K562 (cell line): ENCODE results near the gene DOCK8.

Experiments
- CTCF ChIP-seq, 3 experiments: IDR thresholded peaks in 2 of 3; conservative IDR thresholded peaks in 1 of 3; 2 replicates each; pipeline ENCODE4 v1.5.1; 2011 to 2012; ENCODE audit warnings: low read length in 3 of 3, mild to moderate bottlenecking in 3 of 3, control low read depth in 2 of 3, improper control_type of control experiment in 1 of 3, inconsistent platforms in 1 of 3, low read depth in 1 of 3, mixed read lengths in 1 of 3, moderate library complexity in 1 of 3; ENCODE audit not compliant: insufficient read depth in 2 of 3
- EZH2 ChIP-seq: IDR thresholded peaks from 2 replicates; pipeline ENCODE4 v1.6.1; 2012; ENCODE audit warnings: low read depth, mild to moderate bottlenecking, inconsistent platforms, low read length, borderline replicate concordance
- MAZ ChIP-seq, 2 experiments: fragments of 450-650 bp in 1 of 2; sonication (generic) in 1 of 2; formaldehyde crosslinking; IDR thresholded peaks in 1 of 2; conservative IDR thresholded peaks in 1 of 2; 2 replicates each; pipeline versions ENCODE4 v1.4.0 to v1.5.0; 2020; ENCODE audit warnings: mild to moderate bottlenecking in 1 of 2, missing genetic modification reagents in 1 of 2

GRCh38 chr9:269081-269711 lies 54.5 kb downstream of the DOCK8 start:
- TF ChIP-seq CTCF (IDR thresholded peaks at IDR 0.05 in 2 of 3, conservative IDR thresholded peaks at IDR 0.05 in 1 of 3; ENCODE audit: insufficient read depth in 2 of 3, low read depth in 1 of 3, low read length in 3 of 3) = no peak
- TF ChIP-seq MAZ (CRISPR knock-in tag; conservative IDR thresholded peaks at IDR 0.05 in 1 of 2, IDR thresholded peaks at IDR 0.05 in 1 of 2) = no peak
- no peak for TF ChIP-seq EZH2
